GM20000 (cell line): ENCODE data around the gene GRID2IP.

Experiments
- DNase-seq: peaks from one replicate; pipeline ENCODE4 v3.0.0; 2012; ENCODE audit warnings: low spot score
- TF ChIP-seq, protein P1 (sequence below): IDR thresholded peaks from 2 replicates; pipeline ENCODE4 v1.5.1; 2012; ENCODE audit warnings: mild to moderate bottlenecking, control low read depth; ENCODE audit errors: extremely low read depth, missing control alignments

GRID2IP gene

DNA sequence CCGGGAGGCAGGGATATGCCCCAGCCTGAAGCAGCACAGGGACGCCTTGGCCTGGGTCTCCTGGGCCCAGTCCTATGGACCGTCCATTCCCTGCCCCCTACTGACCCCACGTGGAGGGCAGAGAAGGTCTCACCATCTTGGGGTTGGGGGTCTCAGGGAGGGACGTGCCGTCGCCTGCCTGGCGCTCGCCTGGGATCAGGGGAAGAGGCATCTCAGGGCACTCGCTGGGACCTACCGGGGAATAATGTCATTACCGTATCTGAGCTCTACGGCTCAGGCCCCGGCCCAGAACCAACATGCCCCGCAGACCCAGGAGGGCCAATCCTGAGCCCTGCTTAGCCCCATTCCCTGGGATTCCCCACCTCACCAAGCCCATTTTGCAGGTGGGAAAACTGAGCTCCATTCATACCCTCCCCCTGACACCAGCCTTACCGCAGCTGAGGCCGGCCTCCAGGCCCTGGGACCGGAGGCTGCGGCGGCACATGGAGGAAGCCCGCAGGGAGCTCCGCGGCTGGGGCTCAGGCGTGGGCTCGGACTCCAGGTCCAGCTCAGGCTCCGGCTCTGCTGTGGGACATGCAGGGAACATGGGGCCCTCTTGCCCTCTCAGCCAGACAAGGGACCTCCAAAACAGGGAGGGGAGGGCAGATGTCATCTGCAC, 40.7 kb downstream of the GRID2IP start:
- DNase-seq = no peak
- TF ChIP-seq, protein P1, sequence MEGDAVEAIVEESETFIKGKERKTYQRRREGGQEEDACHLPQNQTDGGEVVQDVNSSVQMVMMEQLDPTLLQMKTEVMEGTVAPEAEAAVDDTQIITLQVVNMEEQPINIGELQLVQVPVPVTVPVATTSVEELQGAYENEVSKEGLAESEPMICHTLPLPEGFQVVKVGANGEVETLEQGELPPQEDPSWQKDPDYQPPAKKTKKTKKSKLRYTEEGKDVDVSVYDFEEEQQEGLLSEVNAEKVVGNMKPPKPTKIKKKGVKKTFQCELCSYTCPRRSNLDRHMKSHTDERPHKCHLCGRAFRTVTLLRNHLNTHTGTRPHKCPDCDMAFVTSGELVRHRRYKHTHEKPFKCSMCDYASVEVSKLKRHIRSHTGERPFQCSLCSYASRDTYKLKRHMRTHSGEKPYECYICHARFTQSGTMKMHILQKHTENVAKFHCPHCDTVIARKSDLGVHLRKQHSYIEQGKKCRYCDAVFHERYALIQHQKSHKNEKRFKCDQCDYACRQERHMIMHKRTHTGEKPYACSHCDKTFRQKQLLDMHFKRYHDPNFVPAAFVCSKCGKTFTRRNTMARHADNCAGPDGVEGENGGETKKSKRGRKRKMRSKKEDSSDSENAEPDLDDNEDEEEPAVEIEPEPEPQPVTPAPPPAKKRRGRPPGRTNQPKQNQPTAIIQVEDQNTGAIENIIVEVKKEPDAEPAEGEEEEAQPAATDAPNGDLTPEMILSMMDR = no peak

DNA sequence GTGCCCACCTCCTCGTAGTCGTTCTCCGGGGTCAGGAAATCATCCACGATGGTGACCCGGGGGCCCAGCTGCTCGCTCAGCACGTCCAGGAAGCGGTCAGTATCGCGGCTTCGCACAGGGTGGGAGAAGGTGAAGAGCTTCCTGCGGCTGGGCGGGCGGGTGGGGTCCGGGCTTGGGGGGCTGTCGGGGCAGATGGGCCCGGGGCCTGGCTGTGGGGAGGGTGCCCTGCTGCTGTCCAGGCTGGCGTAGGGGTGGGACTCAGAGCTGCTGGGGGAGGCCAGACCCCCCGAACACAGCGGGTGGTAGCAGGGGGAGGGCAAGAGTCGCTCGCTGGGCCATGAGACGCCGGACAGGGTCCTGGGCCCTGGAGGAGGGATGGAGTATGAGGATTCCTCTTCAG, 42.3 kb downstream of the GRID2IP start:
- no peak for DNase-seq
- TF ChIP-seq, protein P1 = no peak

DNA sequence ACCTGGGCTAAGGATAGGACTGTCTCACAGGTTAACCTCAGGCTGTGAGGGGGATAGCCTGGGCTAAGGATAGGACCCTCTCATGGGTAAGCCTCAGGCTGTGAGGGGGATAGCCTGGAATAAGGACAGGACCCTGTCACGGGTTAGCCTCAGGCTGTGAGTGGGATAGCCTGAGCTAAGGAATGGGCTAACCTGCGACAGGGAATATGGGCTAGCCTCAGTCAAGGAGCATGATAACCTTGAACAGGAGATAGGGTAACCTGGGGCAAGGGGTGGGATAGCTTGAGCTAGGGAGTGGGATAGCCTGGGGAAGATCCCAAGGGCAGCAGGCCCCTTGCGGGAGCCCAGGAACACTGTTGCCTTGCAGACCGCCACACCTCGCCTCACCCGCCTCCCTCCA, 42.7 kb downstream of the GRID2IP start:
- DNase-seq = no peak
- TF ChIP-seq, protein P1 = no peak

DNA sequence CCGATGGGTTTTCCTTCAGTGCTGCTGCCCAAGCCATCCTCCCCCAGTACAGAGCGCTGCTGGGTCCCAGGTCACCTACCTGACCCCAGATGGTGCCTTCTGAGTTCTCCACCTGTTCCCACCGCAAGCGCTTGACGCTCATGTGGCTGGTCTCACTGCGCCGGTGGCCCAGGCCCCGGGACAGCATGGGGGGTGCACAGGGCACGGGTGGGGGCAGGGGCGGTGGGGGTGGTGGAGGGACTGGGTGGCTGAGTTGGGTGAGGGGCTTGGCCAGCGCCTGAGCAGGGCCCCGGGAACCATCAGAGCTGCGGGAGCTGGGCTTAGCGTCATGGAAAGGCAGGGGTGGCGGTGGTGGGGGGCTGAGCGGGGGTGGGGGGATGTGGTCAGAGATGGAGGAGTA, 43.4 kb downstream of the GRID2IP start:
- no peak for DNase-seq
- TF ChIP-seq, protein P1 = no peak

DNA sequence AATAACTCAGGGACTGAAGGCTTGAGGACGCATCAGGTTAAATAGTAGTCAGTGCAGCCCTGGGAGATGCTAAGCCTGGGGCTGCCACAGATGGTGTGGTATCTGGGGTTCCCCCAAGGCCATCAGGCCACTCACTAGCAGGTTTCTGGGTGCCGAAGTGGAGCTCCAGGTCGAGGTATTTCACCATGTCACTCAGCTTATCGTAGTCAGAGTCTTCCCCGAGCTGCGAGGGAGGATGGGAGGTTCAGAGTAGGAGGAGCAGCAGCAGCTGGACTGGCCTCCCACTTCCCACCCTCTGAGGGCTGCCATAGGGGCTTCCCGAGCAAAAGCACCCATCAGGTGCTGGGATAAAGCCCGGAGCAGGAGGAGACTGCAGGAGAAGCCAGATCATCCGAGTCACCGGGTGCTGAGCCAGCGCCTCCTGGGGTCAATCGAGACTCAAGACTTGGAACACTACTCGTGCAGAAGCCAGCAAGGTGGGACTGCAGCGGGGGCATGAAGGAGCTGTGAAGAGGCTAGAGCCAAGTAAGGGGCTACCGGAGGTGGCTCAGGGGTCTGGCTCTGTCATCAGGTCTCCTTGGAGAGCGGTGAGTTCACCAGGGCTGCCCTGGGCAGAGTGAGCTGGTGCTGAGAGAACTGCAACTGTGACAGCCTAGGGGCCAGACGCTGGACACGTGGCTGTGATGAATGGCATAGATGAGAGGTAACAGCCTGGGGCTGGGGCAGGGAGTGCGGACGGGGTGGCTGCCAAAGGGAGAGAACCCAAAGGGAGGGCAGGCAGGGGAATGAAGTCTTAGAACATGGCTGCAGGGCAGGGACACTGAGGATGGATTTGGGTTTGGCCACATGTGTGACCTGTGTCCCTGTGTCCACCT, 45.3 kb downstream of the GRID2IP start:
- no peak for DNase-seq
- TF ChIP-seq, protein P1 = no peak

DNA sequence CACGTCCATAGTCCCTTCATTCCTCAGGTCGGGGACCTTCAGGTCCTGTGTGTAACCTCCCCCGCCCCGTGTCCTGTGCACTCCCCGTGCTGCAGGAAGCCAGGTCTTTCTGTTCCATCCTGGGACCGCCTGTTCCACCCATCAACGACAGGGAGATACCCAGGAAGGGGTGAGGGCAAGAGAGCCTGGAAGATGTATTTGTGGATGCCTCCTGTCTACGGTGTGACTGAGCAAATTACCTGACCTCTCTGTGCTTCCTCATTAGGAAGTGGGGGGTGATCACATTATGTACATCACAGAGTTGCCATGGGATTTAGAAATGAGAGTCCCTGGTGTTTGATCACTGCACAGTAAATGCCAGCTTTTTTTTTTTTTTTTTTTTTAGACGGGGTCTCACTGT, 46.3 kb downstream of the GRID2IP start:
- TF ChIP-seq, protein P1 = no peak
- no peak for DNase-seq

DNA sequence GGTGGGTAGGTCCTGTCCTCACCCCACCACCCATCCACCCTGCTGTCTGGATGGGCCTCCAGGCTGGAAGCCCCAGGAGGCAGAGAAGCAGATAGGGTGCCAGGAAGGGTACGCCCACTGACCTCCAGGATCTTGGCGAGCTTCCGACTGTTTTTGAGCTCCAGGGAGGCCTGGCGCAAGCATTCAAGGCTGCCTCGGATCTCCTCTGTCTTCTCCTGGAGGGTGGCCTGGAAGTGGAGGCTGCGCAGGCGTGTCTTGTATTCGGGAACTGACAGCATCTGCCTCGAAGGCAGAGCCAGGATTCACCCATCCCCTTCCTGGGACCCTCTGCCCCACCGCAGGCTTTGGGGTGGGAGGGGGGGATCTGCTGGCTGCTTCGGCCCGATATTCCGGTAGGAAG, 48.4 kb downstream of the GRID2IP start:
- TF ChIP-seq, protein P1 = no peak
- DNase-seq = no peak
